GM21619 (cell line): ENCODE data around the gene SERINC1.

ENCODE experiments used
- ATAC-seq: cut with Tn5 transposase; IDR thresholded peaks from one replicate; pipeline ENCODE4 v1.9.1; 2021; ENCODE audit not compliant: unreplicated experiment

SERINC1 gene

DNA sequence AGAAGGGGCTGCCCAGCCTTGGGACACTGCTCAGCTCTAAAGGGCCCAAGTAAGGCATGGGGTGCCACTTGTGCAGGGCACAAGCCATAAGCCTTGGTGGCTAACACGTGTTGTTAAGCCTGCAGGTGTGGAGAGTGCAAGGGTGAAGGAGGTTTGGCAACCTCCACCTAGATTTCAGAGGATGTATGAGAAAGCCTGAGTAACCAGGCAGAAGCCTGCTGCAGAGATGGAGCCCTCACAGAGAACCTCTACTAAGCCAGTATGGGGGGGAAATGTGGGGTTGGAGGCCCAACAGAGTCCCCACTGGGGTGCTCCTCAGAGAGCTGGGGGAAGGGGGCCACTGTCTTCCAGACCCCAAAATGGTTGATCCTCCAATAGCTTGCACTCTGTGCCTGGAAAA, 32.6 kb downstream of the SERINC1 start:
- no peak for ATAC-seq

DNA sequence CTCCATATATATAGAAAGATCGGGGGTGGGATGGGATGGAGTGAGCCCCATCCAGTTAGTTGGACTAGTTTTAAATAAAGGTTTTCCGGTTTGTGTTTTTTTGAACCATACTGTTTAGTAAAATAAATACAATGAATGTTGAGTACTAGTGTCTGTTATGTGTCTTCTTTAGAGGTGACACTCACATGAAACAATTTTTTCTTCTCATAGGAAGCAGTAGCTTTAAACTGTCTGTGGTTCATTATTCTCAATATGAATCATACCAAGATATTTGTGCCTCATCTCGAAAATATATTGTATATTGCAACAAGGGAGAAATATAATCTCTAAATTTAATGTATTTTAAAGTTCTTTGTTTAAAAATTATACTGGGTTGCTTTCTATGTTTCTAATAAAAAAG, 38.8 kb downstream of the SERINC1 start:
- ATAC-seq = no peak

DNA sequence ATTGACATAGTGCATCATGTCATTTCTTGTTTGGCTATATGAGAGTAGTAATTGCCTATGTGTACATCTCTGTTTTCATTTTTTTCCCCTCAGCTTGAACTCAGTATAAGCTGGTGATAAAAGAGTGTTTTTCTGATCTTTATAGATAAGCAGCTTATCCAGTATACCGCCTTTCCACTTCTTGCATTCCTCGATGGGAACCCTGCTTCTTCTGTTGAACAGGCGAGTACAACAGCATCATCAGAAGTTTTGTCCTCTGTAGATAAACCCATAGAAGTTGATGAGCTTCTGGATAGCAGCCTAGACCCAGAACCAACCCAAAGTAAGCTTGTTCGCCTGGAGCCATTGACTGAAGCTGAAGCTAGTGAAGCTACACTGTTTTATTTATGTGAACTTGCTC, 39.8 kb downstream of the SERINC1 start:
- ATAC-seq = no peak

DNA sequence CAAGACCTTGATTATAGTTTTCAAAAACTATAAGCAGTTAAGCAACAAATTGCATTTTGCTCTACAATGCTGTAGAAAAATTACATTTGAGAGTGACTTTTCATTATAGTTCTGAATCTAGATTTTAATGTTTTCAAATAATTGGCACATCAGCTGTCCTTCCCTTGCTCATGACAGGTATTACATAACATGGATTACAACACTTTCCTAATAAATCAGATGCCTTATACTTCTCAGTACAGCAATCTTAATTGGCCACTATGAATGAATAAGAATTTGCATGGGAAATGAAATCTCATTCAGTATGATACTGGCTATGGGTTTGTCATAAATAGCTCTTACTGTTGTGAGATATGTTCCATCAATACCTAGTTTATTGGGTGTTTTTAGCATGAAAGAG, 42.3 kb downstream of the SERINC1 start:
- ATAC-seq = no peak

DNA sequence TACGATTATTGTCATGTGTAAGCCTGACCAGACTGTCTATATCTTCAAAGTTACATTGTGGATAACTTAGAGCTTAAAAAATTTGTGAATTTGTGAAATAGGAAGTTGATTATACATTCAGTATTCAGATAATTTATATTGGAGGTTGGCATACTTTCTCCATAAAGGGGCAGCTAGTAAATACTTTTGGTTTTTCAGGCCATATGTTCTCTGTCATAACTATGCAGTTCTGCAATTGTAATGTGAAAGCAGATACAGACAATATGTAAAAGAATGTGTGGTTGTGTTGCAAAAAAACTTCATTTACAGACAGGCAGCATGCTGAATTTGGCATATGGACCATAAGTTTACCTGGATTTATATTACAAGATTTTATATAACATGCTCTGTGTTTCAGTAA, 42.8 kb downstream of the SERINC1 start:
- no peak for ATAC-seq

DNA sequence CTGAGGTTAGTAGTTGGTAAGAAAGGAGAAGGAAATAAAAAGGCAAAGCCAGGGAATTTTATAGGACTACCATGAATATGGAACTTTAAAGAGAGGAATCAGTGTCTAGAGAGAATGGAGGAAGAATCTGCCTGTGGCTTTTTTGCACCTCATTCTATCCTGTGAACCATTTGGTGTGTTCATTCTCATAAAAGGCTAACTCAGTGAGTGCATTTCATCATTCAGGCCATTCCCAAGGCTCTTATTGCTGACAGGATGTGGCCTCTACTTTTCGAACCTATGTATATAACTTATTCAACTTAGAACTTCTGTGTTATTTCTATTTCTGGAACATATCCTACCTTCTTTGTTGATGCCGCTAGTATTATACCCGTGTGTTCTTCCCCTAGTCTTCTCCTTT, 45.0 kb downstream of the SERINC1 start:
- no peak for ATAC-seq

DNA sequence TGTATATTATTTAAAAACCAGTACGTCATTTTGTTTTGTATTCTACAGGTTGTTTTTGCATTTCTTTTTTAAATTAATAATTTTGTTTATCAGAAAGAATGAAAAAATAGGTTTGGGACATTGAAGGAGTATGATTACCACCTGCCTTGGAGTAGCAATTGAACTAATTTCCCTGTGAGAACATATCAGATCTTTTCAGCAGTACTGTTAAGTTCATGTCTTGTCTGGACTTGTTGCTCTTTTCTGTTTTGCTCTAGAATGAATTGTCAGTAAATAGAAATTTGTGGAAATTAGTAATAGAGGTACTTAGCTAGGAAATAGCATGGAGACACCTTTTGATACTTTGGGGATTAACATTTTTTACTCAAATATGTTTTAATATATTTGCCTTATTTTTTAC, 47.9 kb downstream of the SERINC1 start:
- ATAC-seq = no peak

DNA sequence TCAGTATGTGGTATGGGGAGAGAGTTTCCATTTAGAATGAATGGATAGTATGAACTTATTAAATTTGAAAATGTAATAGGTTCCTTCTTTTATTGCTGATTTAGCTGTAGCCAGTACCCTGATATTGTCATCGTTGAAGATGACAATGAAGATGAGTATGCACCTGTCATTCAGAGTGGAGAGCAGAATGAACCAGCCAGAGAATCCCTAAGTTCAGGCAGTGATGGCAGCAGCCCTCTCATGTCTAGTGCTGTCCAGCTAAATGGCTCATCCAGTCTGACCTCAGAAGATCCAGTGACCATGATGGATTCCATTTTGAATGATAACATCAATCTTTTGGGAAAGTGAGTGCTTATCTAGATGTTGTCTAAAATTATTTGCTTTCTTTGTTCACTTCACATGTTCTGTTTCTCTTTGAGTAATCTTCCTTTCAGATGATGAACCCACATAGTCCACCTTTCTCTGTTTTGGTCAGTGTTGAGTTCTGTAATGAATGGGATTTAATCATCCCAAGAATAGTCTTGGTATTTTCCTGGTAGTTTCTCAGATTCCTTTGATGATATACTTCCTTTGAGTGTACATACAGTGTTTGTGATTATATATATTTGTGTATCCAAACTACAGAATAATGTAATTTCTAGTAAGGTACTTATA, 48.9 kb downstream of the SERINC1 start:
- peak; percentile 86 for ATAC-seq

DNA sequence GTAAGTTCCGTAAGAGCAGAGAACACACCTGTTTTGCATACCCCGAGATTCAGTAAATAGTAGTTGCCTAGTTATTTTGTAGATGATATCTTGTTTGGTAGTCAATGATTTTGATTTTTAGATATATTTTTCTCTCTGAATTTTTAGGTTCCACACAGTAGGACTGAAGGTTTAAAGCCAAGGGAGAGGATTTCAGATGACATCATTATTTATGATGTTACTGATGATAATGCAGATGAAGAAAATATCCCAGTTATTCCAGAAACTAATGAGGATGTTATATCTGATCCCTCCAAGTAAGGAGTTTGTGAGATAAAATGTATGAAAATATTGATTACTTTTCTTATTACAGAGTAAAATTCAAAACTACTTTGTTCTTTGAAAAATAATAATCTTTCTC, 49.6 kb downstream of the SERINC1 start:
- ATAC-seq = no peak

DNA sequence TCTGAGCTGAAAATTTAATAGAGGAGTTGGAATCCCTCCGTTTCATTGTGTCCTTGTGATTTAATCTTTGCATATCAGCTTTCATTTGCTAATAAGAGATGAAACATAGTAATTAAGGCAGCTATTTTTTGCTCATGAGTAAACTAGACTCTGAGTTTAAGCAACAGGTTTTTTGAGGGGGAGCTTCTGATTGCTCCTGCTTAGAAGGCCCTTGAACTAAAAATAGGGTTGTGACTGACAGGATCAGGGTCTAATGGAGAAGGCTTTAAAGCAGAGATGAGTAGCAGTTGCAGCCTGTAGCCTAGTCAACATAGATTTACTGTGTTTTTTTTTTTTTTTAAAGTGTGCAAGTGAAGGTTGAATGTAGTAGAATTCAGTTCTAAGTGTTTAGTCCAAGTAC, 54.8 kb downstream of the SERINC1 start:
- no peak for ATAC-seq

DNA sequence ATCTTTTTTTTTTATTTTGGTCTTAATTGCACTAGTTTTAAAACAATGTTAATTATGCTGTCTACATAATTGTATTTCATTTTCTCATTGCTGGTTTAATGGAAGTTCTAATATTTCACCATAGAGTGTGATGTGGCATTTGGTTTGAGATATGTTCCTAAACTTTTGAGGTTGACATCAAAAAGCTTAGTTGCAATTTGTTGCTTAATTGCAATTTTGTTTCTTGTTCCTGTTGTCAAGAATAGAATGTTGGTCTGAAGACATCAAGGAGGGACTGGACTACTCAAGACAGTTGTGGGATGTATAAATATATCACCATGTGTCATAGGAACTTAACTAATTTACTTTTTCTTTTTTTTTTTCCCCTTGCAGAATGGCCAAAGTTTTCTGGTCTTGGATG, 59.6 kb downstream of the SERINC1 start:
- ATAC-seq = no peak

DNA sequence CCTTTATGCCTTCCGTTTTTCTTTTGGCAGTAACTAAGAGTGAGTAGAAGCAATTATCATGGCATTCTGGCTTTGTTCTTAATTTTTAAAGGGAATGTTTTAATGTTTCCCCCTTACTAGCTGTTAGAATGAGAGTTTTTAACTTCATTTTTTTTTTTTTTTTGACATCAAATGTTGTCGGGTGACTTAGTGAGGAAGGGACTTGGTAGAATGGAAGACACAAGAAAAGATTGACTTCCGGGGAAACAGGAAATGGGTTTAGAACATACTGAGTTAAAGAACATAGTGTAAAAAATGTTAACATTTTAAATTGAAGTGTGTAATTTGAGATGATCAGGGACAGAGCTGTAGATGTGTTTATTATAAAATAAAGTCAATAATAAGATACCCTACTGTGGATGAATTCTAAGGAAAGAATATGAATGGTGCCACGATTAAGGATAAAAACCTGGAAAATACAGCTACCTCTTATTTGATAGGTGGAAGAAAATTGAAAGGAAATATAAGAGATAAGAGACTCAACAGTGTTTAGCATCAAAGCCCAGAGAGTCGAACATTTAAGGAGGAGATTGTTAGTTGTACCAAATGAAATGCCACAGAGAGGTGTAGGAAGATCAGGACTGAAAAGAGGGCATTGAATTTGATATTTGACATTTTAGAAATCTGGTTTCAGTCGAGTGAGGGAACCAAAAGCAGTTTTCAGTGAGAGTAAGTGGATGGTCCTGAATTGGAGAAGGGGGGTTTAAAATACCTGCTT, 62.7 kb downstream of the SERINC1 start:
- no peak for ATAC-seq

DNA sequence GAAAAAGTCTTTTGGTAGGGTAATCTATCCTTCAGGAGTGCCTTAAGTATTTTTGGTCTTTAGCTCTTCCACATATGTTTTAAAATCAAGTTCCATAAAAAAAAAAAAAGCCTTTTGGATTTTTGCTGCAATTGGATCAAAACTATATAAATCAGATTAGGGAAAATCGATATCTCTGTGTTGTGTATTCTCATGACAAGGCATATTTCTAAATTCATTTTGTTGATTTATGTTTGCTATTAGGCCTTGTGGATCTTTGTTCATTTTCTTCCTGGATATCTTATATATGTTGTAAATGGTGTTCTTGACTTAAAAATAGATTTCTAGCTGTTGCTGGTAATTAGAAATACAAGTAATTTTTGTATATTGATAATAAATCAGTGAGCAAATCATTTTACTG, 63.4 kb downstream of the SERINC1 start:
- ATAC-seq = no peak

DNA sequence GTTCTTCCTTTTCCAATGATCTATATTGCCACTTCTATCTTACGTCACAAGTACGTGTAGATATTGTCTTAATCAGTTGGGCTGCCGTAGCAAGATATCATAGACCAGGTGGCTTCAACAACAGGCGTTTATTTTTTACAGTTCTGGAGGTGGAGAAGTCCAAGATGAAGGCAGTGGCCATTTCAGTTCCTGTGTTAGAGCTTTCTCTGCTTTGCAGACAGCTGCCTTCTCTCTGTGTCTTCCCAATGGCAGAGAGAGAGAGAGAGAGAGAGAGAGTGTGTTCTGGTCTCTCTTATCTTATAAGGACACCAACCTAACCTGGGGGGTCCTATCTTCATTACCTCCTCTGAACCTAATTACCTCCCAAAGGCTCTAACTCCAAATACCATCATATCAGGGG, 63.9 kb downstream of the SERINC1 start:
- no peak for ATAC-seq

DNA sequence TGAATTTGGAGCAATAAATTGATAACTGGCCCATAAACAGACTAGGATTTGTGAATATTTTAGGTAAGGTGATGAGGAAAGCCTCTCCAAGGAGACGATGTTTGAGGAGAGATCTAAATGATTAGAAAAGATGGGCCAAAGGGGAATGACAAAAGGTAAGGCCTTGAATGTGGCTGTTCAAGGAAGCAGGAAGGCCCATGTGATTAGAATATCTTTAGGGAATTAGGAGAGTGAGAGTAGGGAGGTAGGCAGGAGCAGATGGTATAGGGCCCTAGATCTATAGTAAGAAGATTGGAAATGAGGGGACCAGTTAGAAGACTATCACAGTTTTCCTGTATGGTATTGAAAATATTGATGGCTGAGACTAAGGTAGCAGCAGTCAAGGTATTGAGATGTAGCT, 65.4 kb downstream of the SERINC1 start:
- no peak for ATAC-seq

DNA sequence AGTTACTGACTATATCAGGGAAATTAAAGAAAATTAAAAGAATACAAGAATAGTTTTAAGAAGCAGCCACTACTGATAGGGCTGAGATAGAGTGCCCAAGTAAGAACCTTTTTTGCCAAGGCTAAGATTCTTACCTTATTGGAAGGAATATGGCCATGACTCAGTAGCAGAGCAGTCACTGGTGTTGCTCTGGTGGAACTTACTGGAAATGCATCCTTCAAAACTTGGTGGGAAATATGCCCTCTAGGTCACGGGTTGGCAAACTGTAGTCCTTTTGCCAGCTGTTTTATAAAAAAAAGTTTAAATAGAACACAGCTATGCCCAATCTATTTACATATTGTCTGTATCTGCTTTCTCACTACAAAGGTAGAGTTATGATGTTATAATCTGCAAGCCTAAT, 66.2 kb downstream of the SERINC1 start:
- no peak for ATAC-seq

DNA sequence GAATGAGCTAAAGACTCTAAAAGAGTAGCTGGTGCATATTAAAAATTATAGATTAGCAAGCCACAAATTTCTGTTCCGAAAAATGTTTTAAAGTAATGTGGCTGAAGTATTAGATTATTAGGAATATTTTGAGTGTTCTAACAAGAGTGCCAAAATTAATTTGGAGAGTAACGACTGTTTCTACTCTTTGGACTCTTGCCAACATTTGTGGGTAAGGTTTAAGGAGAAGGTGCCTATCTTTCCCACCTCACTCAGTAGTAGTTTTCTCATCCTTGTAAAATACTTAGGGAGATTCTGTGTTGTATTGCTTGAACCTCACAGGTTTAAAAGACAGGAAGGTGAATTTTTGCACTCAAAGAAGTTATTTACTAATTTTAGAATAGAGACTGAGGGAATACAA, 67.2 kb downstream of the SERINC1 start:
- ATAC-seq = no peak

DNA sequence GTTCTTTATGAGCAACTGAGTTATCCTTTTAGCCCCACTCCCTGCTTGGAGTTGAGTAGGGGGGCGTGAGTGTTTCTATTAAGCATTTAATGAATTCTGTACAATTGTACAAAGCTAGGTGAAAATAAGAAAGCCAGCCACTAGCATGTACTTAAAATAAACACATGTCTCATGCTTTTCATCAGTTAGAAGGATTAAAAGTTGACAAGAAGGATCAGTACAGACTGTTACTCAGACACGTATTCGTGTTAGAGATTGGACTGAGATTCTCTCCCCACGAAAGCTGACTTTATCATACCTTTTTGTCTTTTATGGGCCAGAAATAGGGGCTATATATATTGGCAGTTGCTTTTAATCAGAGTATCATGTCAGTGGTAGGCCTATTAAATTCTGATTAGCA, 70.5 kb downstream of the SERINC1 start:
- no peak for ATAC-seq

DNA sequence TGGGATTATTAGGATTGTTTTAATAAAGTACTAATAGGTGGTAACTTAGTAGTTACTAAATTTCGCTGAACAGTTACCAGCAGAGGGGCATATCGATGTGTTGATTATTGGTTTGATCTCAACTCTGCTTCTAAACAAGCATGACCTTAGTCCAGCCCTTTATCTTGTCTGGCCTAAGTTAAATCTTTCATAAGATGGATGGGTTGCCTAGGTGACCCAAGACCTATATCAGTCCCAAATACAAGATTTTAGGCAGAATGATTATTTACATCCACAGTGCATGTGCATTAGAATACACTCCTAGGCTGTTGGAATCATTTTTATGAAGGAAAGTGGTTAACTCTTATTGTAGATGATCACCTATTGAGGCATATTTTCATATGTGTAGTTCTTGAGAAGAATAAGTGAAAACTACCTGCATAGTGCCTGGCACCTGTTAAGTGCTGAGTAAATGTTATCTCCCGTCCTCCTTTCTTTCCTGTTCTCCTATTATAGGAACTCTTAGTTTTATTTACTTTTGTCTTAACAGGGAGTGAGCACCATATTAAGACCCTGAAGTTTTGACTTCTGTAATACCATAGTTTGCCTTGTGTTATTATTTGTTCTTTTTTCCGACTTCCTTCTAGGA, 71.0 kb downstream of the SERINC1 start:
- no peak for ATAC-seq

DNA sequence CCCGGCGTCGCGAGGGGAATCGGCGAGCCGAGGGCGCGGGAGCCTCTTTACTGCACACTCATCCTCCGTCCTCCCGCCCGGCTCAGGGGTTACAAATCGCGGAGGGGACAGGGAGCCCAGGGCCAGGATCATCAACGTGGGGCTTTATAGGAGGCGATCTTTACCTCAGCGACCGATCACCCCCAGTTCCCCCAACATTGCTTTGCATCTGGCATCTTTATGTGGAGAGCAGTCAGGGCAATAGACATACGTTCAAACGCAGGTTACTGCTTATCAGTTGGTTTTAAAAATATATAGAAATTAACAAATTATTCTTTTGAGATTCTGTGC, 71.5 kb downstream of the SERINC1 start:
- peak; percentile 15 for ATAC-seq

DNA sequence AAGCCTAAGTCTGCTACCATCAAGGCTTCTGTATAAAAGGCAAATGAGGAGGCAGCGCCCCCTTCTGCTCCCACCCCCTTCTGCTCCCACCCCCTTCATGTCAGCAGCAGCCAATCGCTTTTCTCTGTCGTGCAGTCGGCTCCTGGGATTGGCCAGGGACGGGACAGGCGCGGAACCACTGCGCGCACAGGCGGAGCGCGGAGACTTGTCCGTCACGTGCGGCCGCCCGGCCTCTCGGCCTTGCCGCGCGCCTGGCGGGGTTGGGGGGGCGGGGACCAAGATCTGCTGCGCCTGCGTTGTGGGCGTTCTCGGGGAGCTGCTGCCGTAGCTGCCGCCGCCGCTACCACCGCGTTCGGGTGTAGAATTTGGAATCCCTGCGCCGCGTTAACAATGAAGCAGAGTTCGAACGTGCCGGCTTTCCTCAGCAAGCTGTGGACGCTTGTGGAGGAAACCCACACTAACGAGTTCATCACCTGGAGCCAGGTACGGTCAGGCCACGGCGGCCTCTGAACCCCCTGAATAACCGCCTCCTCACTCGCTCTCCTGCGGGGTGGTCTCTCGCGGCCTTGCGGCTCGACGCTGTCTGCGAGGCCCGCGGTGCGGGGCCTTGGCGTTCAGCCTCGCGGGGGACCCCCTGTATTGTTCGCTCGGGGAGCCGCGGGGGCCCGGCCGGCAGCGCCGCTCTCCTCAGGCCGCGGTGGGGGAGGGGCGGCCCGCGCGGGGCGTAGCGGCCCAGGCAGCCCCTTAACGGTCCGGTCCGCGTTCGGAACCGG, 72.1 kb downstream of the SERINC1 start, which contains the start of gene HSF2:
HSF2 (plus strand) TSS at position 305 of the 773 bp plus-strand sequence; CDS start at position 391, 86 bp downstream.
- ATAC-seq = peak; percentile 98

DNA sequence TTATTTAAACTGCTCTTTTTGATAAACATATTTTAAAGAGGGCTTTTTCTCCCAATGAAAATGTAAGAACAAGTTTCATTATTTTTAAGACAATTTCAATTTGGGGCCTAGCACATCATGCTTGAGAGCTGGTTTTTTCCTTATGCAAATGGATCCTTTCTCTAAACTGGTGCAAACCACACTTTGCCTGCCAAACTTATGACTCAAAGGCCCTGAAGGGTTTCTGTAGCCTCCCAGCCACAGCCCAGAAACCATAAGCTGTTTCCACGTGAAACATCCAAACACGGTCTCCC, 72.6 kb downstream of the SERINC1 start:
- no peak for ATAC-seq
